Stimulated activated CD8-positive, alpha-beta memory T cell treated with anti-CD3 and anti-CD28 coated beads, Interleukin-4, amount 100 ng/mL, for 48 hours (primary cell): ENCODE data around the gene KCNG2.

Experiments
- DNase-seq: peaks from one replicate; pipeline ENCODE4 v3.0.0-alpha.2; 2020

The KCNG2 gene

GRCh38 chr18:79896738-79897137, 99.0 kb downstream of the KCNG2 start:
- DNase-seq, result no peak

GRCh38 chr18:79897940-79898625, 100.3 kb downstream of the KCNG2 start:
- peak; percentile 12 for DNase-seq

DNA sequence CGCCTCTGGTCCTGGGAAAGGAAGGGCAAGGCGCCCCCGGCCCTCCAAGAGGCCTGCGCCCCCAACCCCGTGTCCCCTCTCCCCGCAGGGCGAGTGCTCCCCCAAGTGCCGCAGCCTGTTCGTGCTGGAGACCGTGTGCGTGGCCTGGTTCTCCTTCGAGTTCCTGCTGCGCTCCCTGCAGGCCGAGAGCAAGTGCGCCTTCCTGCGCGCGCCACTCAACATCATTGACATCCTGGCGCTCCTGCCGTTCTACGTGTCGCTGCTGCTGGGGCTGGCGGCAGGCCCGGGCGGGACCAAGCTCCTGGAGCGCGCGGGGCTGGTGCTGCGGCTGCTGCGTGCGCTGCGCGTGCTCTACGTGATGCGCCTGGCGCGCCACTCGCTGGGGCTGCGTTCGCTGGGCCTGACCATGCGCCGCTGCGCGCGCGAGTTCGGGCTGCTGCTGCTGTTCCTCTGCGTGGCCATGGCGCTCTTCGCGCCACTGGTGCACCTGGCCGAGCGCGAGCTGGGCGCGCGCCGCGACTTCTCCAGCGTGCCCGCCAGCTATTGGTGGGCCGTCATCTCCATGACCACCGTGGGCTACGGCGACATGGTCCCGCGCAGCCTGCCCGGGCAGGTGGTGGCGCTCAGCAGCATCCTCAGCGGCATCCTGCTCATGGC, 101.3 kb downstream of the KCNG2 start:
- DNase-seq, result peak; percentile 19

DNA sequence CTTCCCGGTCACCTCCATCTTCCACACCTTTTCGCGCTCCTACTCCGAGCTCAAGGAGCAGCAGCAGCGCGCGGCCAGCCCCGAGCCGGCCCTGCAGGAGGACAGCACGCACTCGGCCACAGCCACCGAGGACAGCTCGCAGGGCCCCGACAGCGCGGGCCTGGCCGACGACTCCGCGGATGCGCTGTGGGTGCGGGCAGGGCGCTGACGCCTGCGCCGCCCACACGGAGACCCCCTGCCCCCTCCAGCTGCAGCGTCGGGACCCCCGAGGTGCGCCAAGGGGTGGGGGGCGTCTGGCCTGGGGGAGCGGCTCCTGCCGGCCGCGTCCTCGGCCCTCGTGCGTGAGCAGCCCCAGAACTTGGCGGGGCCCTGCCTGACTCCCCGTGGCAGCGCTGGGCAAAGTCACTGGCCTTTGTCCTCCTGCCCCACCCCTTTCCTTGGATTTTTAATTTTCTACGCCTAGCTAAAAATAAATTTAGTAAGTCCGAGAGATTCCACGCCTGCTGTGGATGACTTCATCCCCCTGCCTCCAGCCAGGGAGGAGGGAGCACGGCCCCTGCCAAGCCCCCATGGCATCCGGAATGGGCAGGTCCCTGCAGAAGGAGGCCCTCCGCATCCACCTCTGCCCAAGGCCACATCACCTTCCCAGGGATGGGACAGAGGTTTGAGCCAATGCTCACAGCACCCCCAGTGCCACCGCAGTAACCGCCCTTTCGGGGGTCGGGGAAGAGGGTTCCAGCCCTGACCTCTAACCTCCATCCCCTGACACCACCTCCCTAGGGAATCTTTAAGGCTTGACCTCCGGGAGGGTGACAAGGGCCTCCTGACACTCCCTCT, 102.1 kb downstream of the KCNG2 start:
- DNase-seq, result peak; percentile 19

GRCh38 chr18:79900610-79901570, 103.2 kb downstream of the KCNG2 start:
- DNase-seq, result peak; percentile 16

GRCh38 chr18:79901665-79902064, 103.9 kb downstream of the KCNG2 start:
- peak; percentile 18 for DNase-seq

DNA sequence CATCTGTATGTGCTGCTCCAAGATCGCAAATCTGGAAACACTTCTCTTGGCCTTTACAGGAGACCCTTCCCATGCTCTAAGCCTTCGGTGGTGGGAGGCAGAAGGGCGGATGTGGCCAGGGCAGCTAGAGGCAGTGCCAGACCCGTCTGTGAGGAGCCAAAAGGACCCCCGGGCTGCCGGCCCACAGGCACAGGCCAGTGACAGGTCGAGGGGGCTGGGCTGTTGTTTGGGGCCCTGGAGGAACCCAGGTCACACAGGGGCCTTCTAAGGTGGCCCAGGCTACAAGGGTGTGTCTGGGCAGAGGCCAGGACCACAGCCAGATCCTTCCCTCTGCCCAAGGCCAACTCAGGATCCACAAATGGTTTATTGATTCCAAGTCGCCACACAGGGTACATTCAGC, 104.3 kb downstream of the KCNG2 start:
- peak; percentile 9 for DNase-seq

DNA sequence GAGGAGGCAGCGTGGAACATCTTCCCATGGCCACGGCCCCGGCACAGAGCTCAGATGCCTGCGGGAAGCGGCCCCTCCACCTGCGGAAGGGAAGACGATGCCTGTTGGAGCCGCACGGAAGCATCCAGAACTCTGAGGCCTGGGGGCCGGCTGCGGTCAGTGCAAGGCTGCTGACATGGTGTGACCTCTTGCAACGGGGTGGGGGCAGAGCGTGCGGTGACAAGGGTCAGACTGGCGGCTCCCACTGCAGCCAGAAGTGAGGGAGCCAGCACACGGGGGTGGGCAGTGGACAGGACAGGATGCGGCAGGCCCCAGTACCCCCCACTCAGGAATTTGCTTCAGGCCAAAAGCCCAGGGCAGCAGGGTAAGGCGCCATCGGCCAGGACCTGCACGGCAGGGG, 104.9 kb downstream of the KCNG2 start:
- no peak for DNase-seq

- DNase-seq, result no peak
Measured at GRCh38 chr18:79903071-79903635, 105.4 kb downstream of the KCNG2 start.

- no peak for DNase-seq
Measured at GRCh38 chr18:79903787-79904356, 106.1 kb downstream of the KCNG2 start.

DNA sequence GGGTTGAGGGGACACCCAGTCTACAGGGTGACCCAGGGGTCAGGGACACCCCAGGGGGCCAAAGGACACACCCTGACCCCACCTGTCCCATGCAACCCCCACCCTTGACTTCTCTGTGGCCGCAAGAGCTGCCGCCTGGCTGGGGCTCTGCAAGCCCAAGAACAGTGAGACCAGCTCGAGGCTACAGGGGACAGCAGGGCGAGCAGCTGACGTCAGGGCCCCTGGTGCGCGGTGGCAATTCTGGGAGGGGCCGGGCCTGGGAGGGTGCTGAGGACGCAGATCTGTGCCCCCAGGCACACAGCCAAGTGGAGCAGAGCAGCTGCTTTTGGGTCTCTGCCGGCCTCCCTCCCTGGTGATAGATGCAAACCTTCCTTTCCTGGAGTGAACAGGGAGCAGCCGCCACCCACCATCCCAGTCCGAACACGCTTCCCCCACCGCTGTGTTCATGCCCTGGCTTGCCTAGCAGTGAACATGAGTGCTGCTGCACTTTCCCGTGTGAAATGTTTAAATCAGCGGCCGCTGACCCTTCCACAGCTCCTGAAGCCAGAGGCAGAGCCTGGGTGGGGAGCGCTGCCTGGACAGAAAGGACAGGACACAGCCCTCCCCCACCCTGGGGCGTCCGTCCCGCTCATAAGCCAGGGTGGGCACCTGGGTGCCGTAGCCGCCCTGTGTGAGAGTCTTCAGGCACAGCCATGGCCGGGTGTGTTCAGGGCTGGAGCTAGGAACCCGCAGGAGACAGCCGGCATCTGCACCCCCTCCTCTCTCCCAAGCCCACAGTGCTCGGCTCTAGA, 106.8 kb downstream of the KCNG2 start:
- DNase-seq, result peak; percentile 8

DNA sequence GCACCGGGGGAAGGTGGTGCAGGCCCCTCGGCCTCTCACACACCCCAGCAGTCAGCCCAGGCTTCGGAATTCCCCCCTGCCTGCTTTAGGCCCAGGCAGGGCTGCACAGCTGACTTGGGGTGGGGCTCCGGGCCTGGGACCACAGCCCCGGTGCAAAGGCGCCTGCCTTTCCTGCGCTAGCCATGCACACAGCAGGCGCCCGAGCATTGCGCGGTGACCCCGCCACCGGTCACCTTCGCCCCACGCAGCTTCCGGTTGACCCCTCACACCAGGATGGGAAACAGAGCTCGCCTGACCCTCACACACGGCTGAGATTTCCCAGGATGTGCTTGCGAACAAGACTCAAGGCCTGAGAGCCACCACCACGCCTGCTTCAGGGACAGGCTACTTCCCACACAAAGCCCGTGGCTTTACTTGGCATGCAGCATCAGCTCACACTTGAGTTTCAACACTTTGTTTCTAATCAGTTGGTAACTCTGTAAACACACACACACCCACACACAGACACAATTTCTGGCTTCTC, 107.7 kb downstream of the KCNG2 start:
- peak; percentile 31 for DNase-seq

DNA sequence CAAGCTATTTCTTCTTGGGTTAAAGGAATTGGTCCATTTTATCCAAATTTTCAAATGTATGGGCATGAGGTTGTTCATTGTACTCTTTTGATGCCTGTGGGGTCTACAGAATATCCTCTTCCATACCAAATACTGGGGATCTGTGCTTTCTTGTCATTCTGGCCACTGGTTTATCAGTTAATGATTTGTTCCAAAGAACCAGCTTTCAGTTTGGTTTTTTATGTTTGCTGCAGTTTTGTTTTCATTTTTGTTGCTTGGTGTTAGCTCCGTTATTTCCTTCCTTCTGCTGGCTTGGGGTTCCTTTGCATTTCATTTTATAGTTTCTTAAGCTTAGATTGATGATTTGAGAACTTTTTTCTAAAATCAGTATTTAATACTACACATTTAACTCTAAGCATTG, 108.3 kb downstream of the KCNG2 start:
- DNase-seq, result no peak

GRCh38 chr18:79906706-79907105, 109.0 kb downstream of the KCNG2 start:
- DNase-seq, result no peak

GRCh38 chr18:79910563-79911343, 113.0 kb downstream of the KCNG2 start:
- no peak for DNase-seq

DNA sequence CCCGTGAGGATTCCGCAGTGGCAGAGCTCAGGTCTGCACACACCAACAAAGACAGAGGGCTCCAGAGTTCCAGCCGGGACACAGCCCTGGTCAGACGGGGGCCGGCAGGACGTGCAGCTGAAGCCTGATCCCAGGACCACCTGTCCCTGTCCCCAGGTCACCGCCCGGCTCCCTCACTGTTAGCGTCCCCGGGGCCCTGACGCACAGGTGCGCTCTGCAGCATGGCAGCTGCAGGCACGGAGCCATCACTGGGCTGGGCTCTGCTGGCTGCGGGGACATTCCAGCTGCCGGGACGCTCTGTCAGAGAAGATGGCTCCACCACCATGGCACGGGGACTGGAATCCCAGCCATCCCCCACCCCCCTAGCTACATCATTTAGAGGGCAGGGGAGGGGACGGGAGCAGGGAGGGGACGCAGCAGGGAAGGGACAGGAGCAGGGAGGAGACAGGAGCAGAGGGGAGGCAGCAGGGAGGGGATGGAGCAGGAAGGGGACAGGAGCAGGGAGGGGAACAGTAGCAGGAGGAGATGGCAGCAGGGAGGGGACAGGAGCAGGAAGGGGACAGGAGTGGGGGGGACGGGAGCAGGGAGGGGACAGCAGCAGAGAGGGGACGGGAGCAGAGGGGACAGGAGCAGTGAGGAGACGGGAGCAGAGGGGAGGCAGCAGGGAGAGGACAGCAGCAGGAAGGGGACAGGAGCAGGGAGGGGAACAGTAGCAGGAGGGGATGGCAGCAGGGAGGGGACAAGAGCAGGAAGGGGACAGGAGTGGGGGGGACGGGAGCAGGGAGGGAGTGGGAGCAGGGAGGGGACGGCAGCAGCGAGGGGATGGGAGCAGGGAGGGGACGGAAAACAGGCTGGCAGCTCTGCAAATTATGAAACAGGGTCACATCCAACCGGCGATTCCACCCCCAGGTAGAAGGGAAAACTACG, 113.9 kb downstream of the KCNG2 start:
- peak; percentile 11 for DNase-seq

DNA sequence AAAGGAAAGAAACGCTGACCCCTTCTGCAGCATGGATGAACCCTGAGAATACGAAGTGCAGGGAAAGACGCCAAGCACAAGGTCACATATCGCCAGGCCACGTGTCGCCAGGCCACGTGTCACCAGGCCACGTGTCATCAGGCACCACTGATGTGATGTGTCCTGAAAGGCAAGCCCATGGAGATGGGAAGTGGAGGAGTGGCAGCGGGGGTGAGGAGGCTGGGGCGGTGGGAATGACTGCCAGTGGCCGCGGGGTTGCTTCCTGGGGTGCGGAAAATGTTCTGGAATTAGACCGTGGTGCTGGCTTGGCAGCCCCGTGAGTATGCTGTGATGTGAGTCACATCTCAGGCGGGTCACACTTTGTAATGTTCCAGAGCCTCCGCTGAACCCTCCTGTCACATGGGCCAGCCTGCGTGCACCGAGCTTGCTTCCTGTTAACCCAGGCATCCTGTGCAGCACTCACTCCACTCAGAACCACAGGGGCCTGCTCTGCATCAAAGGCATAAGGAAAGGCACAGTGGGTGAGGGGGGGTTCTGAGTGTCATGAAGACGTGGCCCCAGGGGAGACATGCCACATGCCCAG, 114.8 kb downstream of the KCNG2 start:
- DNase-seq, result peak; percentile 59
